Activated naive CD8-positive, alpha-beta T cell treated with anti-CD3 and anti-CD28 coated beads, Interleukin-2, amount 50 U/mL, for 16 hours (primary cell): Measurements from ENCODE around the gene CNP.
"Not testable (repeated sequence)": the region's sequence is repeated elsewhere in the genome, so short reads cannot be mapped to it uniquely, and the experiment has no call there.

Source experiments
- DNase-seq: peaks from one replicate; pipeline ENCODE4 v3.0.0-alpha.2; 2020; ENCODE audit warnings: low read depth, low spot score

The CNP gene

GRCh38 chr17:42002792-42003301 is 36.3 kb downstream of the CNP start:
- DNase-seq = no peak

- no peak for DNase-seq
These were observed 38.6 kb downstream of the CNP start for GRCh38 chr17:42005166-42005565.

GRCh38 chr17:42009170-42009569 is 42.6 kb downstream of the CNP start:
- DNase-seq = no peak

- DNase-seq = not testable (repeated sequence)
These were observed 43.7 kb downstream of the CNP start for GRCh38 chr17:42010266-42010680.

GRCh38 chr17:42010898-42011516 is 44.4 kb downstream of the CNP start:
- no peak for DNase-seq

- DNase-seq = not testable (repeated sequence)
These were observed 45.8 kb downstream of the CNP start for GRCh38 chr17:42012363-42012762.

- not testable (repeated sequence) for DNase-seq
These were observed 47.1 kb downstream of the CNP start for GRCh38 chr17:42013740-42014139.

GRCh38 chr17:42016411-42016831 is 49.8 kb downstream of the CNP start:
- no peak for DNase-seq

- DNase-seq = peak; percentile 77
These were observed 50.6 kb downstream of the CNP start, which contains the start of gene DNAJC7 for GRCh38 chr17:42016941-42017865. TSS of gene DNAJC7 (minus strand) at chr17:42017439. CDS start at chr17:42017416, 23 bp downstream.

GRCh38 chr17:42017866-42018200 is 51.2 kb downstream of the CNP start:
- no peak for DNase-seq

- DNase-seq = no peak
These were observed 51.7 kb downstream of the CNP start for GRCh38 chr17:42018339-42018738.

- DNase-seq = no peak
These were observed 52.4 kb downstream of the CNP start for GRCh38 chr17:42018988-42019387.

GRCh38 chr17:42019509-42020404 is 53.2 kb downstream of the CNP start, which contains the start of gene NKIRAS2:
TSS of gene NKIRAS2 (plus strand) at chr17:42020090. CDS start at chr17:42021578, 1,488 bp downstream.
- peak; percentile 85 for DNase-seq

GRCh38 chr17:42020845-42021244 is 54.2 kb downstream of the CNP start:
- not testable (repeated sequence) for DNase-seq

- no peak for DNase-seq
These were observed 57.1 kb downstream of the CNP start for GRCh38 chr17:42023524-42024349.

GRCh38 chr17:42025191-42025579 is 58.6 kb downstream of the CNP start:
- no peak for DNase-seq

GRCh38 chr17:42025936-42026335 is 59.3 kb downstream of the CNP start:
- DNase-seq = no peak

GRCh38 chr17:42026857-42027589 is 60.4 kb downstream of the CNP start:
- no peak for DNase-seq
